GM23338 (cell line): ENCODE results near the gene C11orf65. TPM values are rescaled to one million over a fixed set of nuclear protein-coding genes. Genes with fewer than 3 reads are reported as not detected.
"Not testable (repeated sequence)": the region's sequence is repeated elsewhere in the genome, so short reads cannot be mapped to it uniquely, and the experiment has no call there.

ENCODE experiments used
- ATAC-seq: fragments of 200-7000 bp; cut with Tn5 transposase; 3 replicates; pipeline ENCODE4 v1.9.1; 2020
- DNase-seq: peaks from one replicate; pipeline ENCODE4 v3.0.0-alpha.2; 2015; ENCODE audit warnings: low spot score
- H2AFZ ChIP-seq: fragments of 200-600 bp; sonication (generic); 2 replicates; pipeline ENCODE4 v1.8.0; 2016; ENCODE audit warnings: antibody characterized with exemption, mild to moderate bottlenecking, moderate library complexity
- H3F3A ChIP-seq: fragments of 200-600 bp; sonication (generic); replicated peaks from 2 replicates; pipeline ENCODE4 v1.8.0; 2017; ENCODE audit warnings: antibody characterized with exemption, mixed run types, low read depth
- H3K27ac ChIP-seq: fragments of 200-600 bp; sonication (generic); 2 replicates; pipeline ENCODE4 v1.6.1; 2016; ENCODE audit warnings: low read depth
- H3K27me3 ChIP-seq: fragments of 200-600 bp; sonication (generic); 2 replicates; pipeline ENCODE4 v1.8.0; 2016; ENCODE audit warnings: mild to moderate bottlenecking, mixed run types, moderate library complexity; ENCODE audit not compliant: insufficient read depth
- H3K36me3 ChIP-seq: fragments of 200-600 bp; sonication (generic); 2 replicates; pipeline ENCODE4 v1.8.0; 2016; ENCODE audit warnings: mild to moderate bottlenecking; ENCODE audit not compliant: insufficient read depth
- H3K4me1 ChIP-seq: fragments of 200-600 bp; sonication (generic); 2 replicates; pipeline ENCODE4 v1.8.0; 2016; ENCODE audit warnings: mild to moderate bottlenecking, moderate library complexity; ENCODE audit not compliant: insufficient read depth
- H3K4me2 ChIP-seq: fragments of 200-600 bp; sonication (generic); 2 replicates; pipeline ENCODE4 v1.7.1; 2017; ENCODE audit warnings: mixed run types
- H3K4me3 ChIP-seq: fragments of 200-600 bp; sonication (generic); 2 replicates; pipeline ENCODE4 v1.6.1; 2016; ENCODE audit warnings: mixed run types
- H3K79me2 ChIP-seq: fragments of 200-600 bp; sonication (generic); replicated peaks from 2 replicates; pipeline ENCODE4 v1.8.0; 2017; ENCODE audit warnings: mild to moderate bottlenecking; ENCODE audit not compliant: insufficient read depth
- H3K9me2 ChIP-seq: fragments of 200-600 bp; sonication (generic); 2 replicates; pipeline ENCODE4 v1.8.0; 2017; ENCODE audit not compliant: insufficient read depth
- H4K20me1 ChIP-seq: fragments of 200-600 bp; sonication (generic); replicated peaks from 2 replicates; pipeline ENCODE4 v1.8.0; 2017; ENCODE audit warnings: mild to moderate bottlenecking; ENCODE audit not compliant: insufficient read depth
- H3K27ac Mint-ChIP-seq: 2 replicates; pipeline ENCODE4 v1.8.0; 2020; ENCODE audit warnings: inconsistent platforms, mild to moderate bottlenecking, moderate library complexity, mixed read lengths
- H3K27me3 Mint-ChIP-seq: 3 replicates; pipeline ENCODE4 v1.8.0; 2022; ENCODE audit warnings: low read depth, mild to moderate bottlenecking, moderate library complexity, mixed read lengths, inconsistent platforms; ENCODE audit not compliant: insufficient read depth, poor library complexity
- H3K36me3 Mint-ChIP-seq: 3 replicates; pipeline ENCODE4 v1.8.0; 2021; ENCODE audit warnings: low read depth, mild to moderate bottlenecking, inconsistent platforms, moderate library complexity, mixed read lengths
- H3K4me1 Mint-ChIP-seq: 3 replicates; pipeline ENCODE4 v1.8.0; 2020; ENCODE audit warnings: mild to moderate bottlenecking, inconsistent platforms, mixed read lengths
- H3K4me3 Mint-ChIP-seq: 3 replicates; pipeline ENCODE4 v1.8.0; 2021; ENCODE audit warnings: moderate library complexity, mild to moderate bottlenecking, inconsistent platforms, mixed read lengths
- H3K9me3 Mint-ChIP-seq: 3 replicates; pipeline ENCODE4 v1.8.0; 2020; ENCODE audit warnings: moderate library complexity, mild to moderate bottlenecking, inconsistent platforms, mixed read lengths
- CREB1 ChIP-seq: fragments of 250-450 bp; sonication (Bioruptor Pico); IDR thresholded peaks from 2 replicates; pipeline ENCODE4 v1.5.0; 2020; ENCODE audit warnings: low read depth, mild to moderate bottlenecking, moderate library complexity
- EZH2 ChIP-seq: fragments of 200-600 bp; sonication (generic); IDR thresholded peaks from one replicate; pipeline ENCODE4 v1.8.0; 2017; ENCODE audit warnings: antibody characterized with exemption, mild to moderate bottlenecking, low read depth; ENCODE audit not compliant: unreplicated experiment
- NANOG ChIP-seq: IDR thresholded peaks from 2 replicates; pipeline ENCODE4 v1.6.1; 2016; ENCODE audit warnings: antibody characterized with exemption, borderline replicate concordance
- ZNF331 ChIP-seq: fragments of 250-450 bp; sonication (Bioruptor Pico); IDR thresholded peaks from 2 replicates; pipeline ENCODE4 v1.5.0; 2020; ENCODE audit warnings: low read depth, mild to moderate bottlenecking, moderate library complexity
- ZNF462 ChIP-seq: fragments of 250-450 bp; sonication (Bioruptor Pico); IDR thresholded peaks from 2 replicates; pipeline ENCODE4 v1.5.0; 2020; ENCODE audit warnings: mild to moderate bottlenecking, moderate library complexity
- polyA plus RNA-seq: library from polyadenylated mRNA; unstranded; fragments of >200 nt; fragmentation: Nextera tagmentation; extraction: Ambion mirVana; gene quantifications from 2 replicates; pipeline ENCODE4 v1.2.1, GENCODE V29; 2016
- total RNA-seq: library from RNA; depleted of rRNA; stranded (reverse); fragments of >200 nt; shearing (Covaris generic); gene quantifications from 2 replicates; pipeline ENCODE4 v1.2.3, GENCODE V29; 2014

The C11orf65 gene
- total and polyA plus RNA-seq, 2 experiments from 2014 or later: 0.21 to 1.7 TPM

GRCh38 chr11:108388576-108388975 lies 78.8 kb downstream of the C11orf65 start:
- Histone ChIP-seq H3K79me2 (no peaks in the 10 kb centered on the region), H3K27ac (no peak overlapping the region), H3K27me3 (no peaks in the 10 kb centered on the region), H3K4me2 (no peak overlapping the region), H2AFZ (no peak overlapping the region), H3F3A (no peaks in the 10 kb centered on the region), H4K20me1 (no peaks in the 10 kb centered on the region), H3K9me2 (no peaks in the 10 kb centered on the region), H3K4me3 (no peak overlapping the region), H3K4me1 (no peaks in the 10 kb centered on the region), H3K36me3 (no peaks in the 10 kb centered on the region)
- Mint-ChIP-seq H3K36me3 (no peaks in the 10 kb centered on the region), H3K27me3 (no peaks in the 10 kb centered on the region), H3K4me1 (no peaks in the 10 kb centered on the region), H3K9me3 (no peaks in the 10 kb centered on the region), H3K27ac (no peak overlapping the region), H3K4me3 (no peak overlapping the region)
- TF ChIP-seq NANOG: no peak
- TF ChIP-seq EZH2: no peak
- no peak for TF ChIP-seq ZNF331 (CRISPR knock-in tag)
- no peak for TF ChIP-seq ZNF462 (CRISPR knock-in tag)
- TF ChIP-seq CREB1 (CRISPR knock-in tag): no peak
- ATAC-seq: no peak
- no peak for DNase-seq

- not testable (repeated sequence) for H4K20me1 ChIP-seq, DNase-seq, H3K4me3 Mint-ChIP-seq, H3F3A ChIP-seq, H3K36me3 ChIP-seq, H3K79me2 ChIP-seq, H2AFZ ChIP-seq, H3K4me2 ChIP-seq, H3K27ac ChIP-seq, H3K4me3 ChIP-seq, H3K27ac Mint-ChIP-seq, H3K4me1 ChIP-seq, H3K4me1 Mint-ChIP-seq, H3K27me3 Mint-ChIP-seq, H3K9me2 ChIP-seq, H3K27me3 ChIP-seq, ATAC-seq
- Mint-ChIP-seq H3K9me3 (peaks cover 21% of the 10 kb centered on the region), H3K36me3 (peaks cover 11% of the 10 kb centered on the region)
These were observed 93.8 kb downstream of the C11orf65 start for GRCh38 chr11:108373505-108373904.
